ENCODE measurements around the gene BCAS4.

The BCAS4 gene

DNA sequence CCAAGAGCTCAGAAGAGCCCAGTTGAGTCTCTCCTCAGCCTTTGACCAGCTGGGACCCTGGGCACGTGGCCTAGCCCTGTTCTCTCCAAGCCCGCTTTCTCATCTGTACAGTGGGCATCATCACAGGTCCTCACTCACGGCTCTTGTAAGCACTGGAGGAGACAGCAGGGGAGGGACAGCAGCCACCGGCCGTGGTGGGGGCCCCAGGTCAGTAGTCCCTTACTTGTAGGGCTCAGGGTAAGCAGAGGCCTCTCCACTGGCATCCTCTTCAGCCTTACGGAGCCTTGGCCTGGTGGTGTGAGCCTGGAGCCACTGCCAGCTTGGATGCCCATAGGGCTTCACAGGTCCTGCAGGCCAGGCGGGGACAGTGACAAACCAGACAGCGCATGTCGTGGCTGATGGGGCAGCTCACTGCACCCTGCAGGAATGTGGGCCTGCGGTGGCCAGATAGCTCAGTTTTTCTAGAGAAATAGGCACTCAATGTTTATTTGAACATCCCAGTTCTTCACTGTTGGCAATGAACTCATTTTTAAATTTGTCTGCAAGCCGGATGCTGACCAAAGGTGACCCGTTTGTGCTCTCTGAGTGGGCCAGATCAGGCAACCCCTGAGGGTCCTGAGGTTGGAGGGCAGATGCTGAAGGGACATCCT, 71.3 kb downstream of the BCAS4 start:
- no peak overlapping the region for H3K9ac ChIP-seq (ENCODE audit: low read depth in 1 of 2, low read length in 2 of 2)
- H3K9me3 ChIP-seq (ENCODE audit: control insufficient read depth in 2 of 2, low read length in 2 of 2): no peaks in the 10 kb centered on the region
- H3K27me3 ChIP-seq (ENCODE audit: control insufficient read depth in 2 of 2, insufficient read depth in 2 of 2, low read length in 2 of 2): no peaks in the 10 kb centered on the region
- no peak overlapping the region for H3K27ac ChIP-seq (ENCODE audit: low read depth in 2 of 2, low read length in 2 of 2)
- no peaks in the 10 kb centered on the region for H3K36me3 ChIP-seq (ENCODE audit: control insufficient read depth in 2 of 2, insufficient read depth in 2 of 2, low read length in 2 of 2)
- no peaks in the 10 kb centered on the region for H3K4me1 ChIP-seq (ENCODE audit: control insufficient read depth in 2 of 2, insufficient read depth in 2 of 2, low read length in 2 of 2)
- no peak overlapping the region for H3K4me3 ChIP-seq (ENCODE audit: low read length in 2 of 2)

DNA sequence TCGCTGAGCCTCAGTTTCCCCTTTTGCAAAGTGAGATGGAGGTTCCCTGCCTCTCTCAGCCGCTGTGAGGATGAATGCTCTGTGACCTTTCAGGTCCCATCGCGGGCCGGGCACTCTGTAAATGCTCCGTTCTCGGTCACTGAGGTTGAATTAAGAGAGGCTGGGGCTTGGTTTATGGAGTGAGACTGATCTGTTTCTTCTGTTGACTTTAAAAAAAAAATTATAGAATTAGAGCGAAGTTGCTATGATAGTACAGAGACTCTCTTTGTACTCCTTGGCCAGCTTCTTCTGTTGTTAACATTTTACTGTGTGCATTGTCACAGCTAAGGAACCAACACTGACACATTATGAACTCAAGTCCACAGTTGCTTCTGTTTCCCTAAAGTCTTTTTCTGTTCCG, 72.0 kb downstream of the BCAS4 start:
- no peaks in the 10 kb centered on the region for H3K27me3 ChIP-seq (ENCODE audit: control insufficient read depth in 2 of 2, insufficient read depth in 2 of 2, low read length in 2 of 2)
- H3K9me3 ChIP-seq (ENCODE audit: control insufficient read depth in 2 of 2, low read length in 2 of 2): no peaks in the 10 kb centered on the region
- no peak overlapping the region for H3K27ac ChIP-seq (ENCODE audit: low read depth in 2 of 2, low read length in 2 of 2)
- no peak overlapping the region for H3K9ac ChIP-seq (ENCODE audit: low read depth in 1 of 2, low read length in 2 of 2)
- H3K36me3 ChIP-seq (ENCODE audit: control insufficient read depth in 2 of 2, insufficient read depth in 2 of 2, low read length in 2 of 2): no peaks in the 10 kb centered on the region
- no peaks in the 10 kb centered on the region for H3K4me1 ChIP-seq (ENCODE audit: control insufficient read depth in 2 of 2, insufficient read depth in 2 of 2, low read length in 2 of 2)
- no peak overlapping the region for H3K4me3 ChIP-seq (ENCODE audit: low read length in 2 of 2)

DNA sequence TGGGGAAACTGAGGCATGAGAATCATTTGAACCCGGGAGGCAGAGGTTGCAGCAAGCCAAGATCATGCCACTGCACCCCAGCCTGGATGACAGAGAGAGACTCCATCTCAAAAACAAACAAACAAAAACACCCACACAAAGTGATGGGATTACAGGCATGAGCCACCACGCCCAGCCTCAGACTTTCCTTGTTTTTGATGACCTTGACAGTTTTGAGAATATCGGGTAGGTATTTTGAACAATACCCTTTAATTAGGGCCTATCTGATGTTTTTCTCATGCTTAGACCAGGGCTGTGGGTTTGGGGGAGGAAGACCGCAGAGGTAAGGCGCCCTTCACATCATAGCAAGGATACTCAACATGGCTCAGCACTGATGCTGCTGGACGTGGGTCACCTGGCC, 72.9 kb downstream of the BCAS4 start:
- Histone ChIP-seq H3K4me1 (ENCODE audit: control insufficient read depth in 2 of 2, insufficient read depth in 2 of 2, low read length in 2 of 2) (no peaks in the 10 kb centered on the region), H3K27ac (ENCODE audit: low read depth in 2 of 2, low read length in 2 of 2) (no peak overlapping the region), H3K36me3 (ENCODE audit: control insufficient read depth in 2 of 2, insufficient read depth in 2 of 2, low read length in 2 of 2) (no peaks in the 10 kb centered on the region), H3K9me3 (ENCODE audit: control insufficient read depth in 2 of 2, low read length in 2 of 2) (no peaks in the 10 kb centered on the region), H3K27me3 (ENCODE audit: control insufficient read depth in 2 of 2, insufficient read depth in 2 of 2, low read length in 2 of 2) (no peaks in the 10 kb centered on the region), H3K4me3 (ENCODE audit: low read length in 2 of 2) (no peak overlapping the region), H3K9ac (ENCODE audit: low read depth in 1 of 2, low read length in 2 of 2) (no peak overlapping the region)

DNA sequence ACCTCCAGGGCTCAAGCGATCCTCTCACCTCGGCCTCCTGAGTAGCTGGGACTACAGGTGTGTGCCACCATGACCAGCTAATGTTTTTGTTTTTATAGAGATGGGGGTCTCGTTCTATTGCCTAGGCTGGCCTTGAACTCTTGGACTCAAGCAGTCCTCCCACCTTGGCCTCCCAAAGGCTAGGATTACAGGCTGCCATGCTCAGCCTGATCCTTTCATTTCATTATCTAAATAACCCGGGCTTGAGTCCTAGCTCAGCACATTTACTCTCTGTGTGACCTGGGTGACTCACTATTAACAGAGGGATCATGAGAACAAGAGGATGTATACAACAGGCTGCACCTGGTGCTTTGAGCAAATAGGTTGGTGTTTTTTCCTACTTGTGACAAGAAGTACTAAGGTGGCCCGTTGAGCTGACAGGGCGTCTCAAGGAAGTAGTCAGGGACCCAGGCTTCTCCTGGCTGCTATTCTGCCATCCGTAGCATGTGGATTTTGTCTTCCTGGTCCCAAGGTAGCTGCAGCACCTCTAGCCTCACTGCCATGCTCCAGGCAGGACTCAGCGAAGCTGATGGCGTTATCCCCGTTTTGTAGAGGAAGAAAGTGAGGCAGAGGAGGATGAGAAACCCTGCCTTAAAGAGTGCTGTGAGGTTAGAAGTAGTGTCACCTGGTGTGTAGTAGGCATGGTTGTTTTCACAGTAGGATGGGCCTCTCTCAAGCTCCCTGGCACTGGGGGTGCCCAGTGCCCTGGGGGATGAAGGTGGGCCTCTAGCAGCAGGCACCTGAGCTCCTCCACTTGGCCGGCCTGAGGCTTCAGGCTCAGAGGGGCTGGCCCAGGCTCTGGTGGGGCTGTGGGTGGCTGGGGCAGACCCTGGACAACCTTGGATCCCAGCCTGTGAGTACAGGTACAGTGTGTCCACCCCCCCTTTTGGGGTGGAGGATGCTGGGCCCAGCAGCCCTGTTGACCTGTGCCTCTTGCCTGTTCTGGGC, 73.9 kb downstream of the BCAS4 start:
- Histone ChIP-seq H3K36me3 (ENCODE audit: control insufficient read depth in 2 of 2, insufficient read depth in 2 of 2, low read length in 2 of 2) (no peaks in the 10 kb centered on the region), H3K9me3 (ENCODE audit: control insufficient read depth in 2 of 2, low read length in 2 of 2) (no peaks in the 10 kb centered on the region), H3K4me1 (ENCODE audit: control insufficient read depth in 2 of 2, insufficient read depth in 2 of 2, low read length in 2 of 2) (no peaks in the 10 kb centered on the region), H3K27ac (ENCODE audit: low read depth in 2 of 2, low read length in 2 of 2) (peak overlapping the region in 1 of 2 donors; percentile 39), H3K27me3 (ENCODE audit: control insufficient read depth in 2 of 2, insufficient read depth in 2 of 2, low read length in 2 of 2) (no peaks in the 10 kb centered on the region), H3K9ac (ENCODE audit: low read depth in 1 of 2, low read length in 2 of 2) (no peak overlapping the region), H3K4me3 (ENCODE audit: low read length in 2 of 2) (no peak overlapping the region)

GRCh38 chr20:50870561-50871161, 75.8 kb downstream of the BCAS4 start:
- Histone ChIP-seq H3K4me3 (ENCODE audit: low read length in 2 of 2) (no peak overlapping the region), H3K9ac (ENCODE audit: low read depth in 1 of 2, low read length in 2 of 2) (no peak overlapping the region), H3K27ac (ENCODE audit: low read depth in 2 of 2, low read length in 2 of 2) (no peak overlapping the region)

DNA sequence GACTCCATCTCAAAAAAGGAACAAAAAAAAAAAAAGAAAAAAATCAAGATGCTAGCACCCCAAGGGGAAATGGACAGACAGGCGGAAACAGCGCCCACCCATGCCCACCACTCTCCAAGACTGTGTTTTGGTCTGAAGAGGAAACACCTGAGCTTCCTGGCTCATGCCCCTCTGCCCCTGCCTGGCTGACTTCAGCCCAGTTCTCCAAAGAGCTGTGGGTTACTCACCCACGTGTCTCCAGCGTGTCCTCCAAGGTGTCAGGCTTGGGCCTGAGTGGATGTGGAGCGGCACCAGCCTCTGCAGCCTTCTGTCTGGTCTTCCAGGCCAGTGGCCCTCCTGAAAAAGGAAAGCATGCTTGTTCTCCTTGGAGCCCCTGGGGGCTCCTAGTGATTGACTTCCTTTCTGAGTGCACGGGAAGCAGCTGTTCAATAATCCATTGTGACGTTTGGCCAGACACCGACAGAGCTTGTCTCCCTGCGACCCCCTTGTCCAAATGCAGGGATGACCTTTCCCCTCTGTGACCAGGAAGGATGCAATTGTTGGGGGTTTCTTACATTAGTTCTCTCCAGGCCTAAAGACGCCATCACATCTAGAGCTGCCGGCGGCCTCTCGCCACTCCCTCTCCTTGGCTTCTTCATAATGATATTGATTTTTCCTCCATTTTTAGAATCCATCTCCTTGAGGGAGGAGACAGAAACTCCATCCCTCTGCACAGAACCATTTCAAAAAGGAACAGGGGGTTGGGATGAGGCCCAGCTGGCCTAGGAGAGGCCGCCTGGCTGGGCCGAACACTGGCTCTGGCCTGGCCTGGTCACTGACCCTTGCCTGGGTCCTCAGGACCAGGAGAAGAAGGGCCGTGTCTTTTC, 77.9 kb downstream of the BCAS4 start:
- H3K4me3 ChIP-seq (ENCODE audit: low read length in 2 of 2): no peak overlapping the region
- no peaks in the 10 kb centered on the region for H3K9me3 ChIP-seq (ENCODE audit: control insufficient read depth in 2 of 2, low read length in 2 of 2)
- H3K27me3 ChIP-seq (ENCODE audit: control insufficient read depth in 2 of 2, insufficient read depth in 2 of 2, low read length in 2 of 2): no peaks in the 10 kb centered on the region
- peaks cover 0 to 2% of the 10 kb centered on the region in 2 donors for H3K36me3 ChIP-seq (ENCODE audit: control insufficient read depth in 2 of 2, insufficient read depth in 2 of 2, low read length in 2 of 2)
- H3K9ac ChIP-seq (ENCODE audit: low read depth in 1 of 2, low read length in 2 of 2): no peak overlapping the region
- H3K4me1 ChIP-seq (ENCODE audit: control insufficient read depth in 2 of 2, insufficient read depth in 2 of 2, low read length in 2 of 2): no peaks in the 10 kb centered on the region
- H3K27ac ChIP-seq (ENCODE audit: low read depth in 2 of 2, low read length in 2 of 2): no peak overlapping the region

More at GRCh38 chr20:50870561-50871161, 75.8 kb downstream of the BCAS4 start:
- H3K4me1 ChIP-seq (ENCODE audit: control insufficient read depth in 2 of 2, insufficient read depth in 2 of 2, low read length in 2 of 2): no peaks in the 10 kb centered on the region
- H3K9me3 ChIP-seq (ENCODE audit: control insufficient read depth in 2 of 2, low read length in 2 of 2): no peaks in the 10 kb centered on the region
- H3K27me3 ChIP-seq (ENCODE audit: control insufficient read depth in 2 of 2, insufficient read depth in 2 of 2, low read length in 2 of 2): no peaks in the 10 kb centered on the region
- no peaks in the 10 kb centered on the region for H3K36me3 ChIP-seq (ENCODE audit: control insufficient read depth in 2 of 2, insufficient read depth in 2 of 2, low read length in 2 of 2)

GRCh38 chr20:50873585-50873984, 78.7 kb downstream of the BCAS4 start:
- Histone ChIP-seq H3K4me1 (ENCODE audit: control insufficient read depth in 2 of 2, insufficient read depth in 2 of 2, low read length in 2 of 2) (no peaks in the 10 kb centered on the region), H3K36me3 (ENCODE audit: control insufficient read depth in 2 of 2, insufficient read depth in 2 of 2, low read length in 2 of 2) (peaks cover 0 to 2% of the 10 kb centered on the region in 2 donors), H3K27me3 (ENCODE audit: control insufficient read depth in 2 of 2, insufficient read depth in 2 of 2, low read length in 2 of 2) (no peaks in the 10 kb centered on the region), H3K4me3 (ENCODE audit: low read length in 2 of 2) (no peak overlapping the region), H3K27ac (ENCODE audit: low read depth in 2 of 2, low read length in 2 of 2) (no peak overlapping the region), H3K9me3 (ENCODE audit: control insufficient read depth in 2 of 2, low read length in 2 of 2) (no peaks in the 10 kb centered on the region), H3K9ac (ENCODE audit: low read depth in 1 of 2, low read length in 2 of 2) (no peak overlapping the region)

GRCh38 chr20:50874111-50874757, 79.4 kb downstream of the BCAS4 start:
- Histone ChIP-seq H3K27me3 (ENCODE audit: control insufficient read depth in 2 of 2, insufficient read depth in 2 of 2, low read length in 2 of 2) (no peaks in the 10 kb centered on the region), H3K9me3 (ENCODE audit: control insufficient read depth in 2 of 2, low read length in 2 of 2) (no peaks in the 10 kb centered on the region), H3K36me3 (ENCODE audit: control insufficient read depth in 2 of 2, insufficient read depth in 2 of 2, low read length in 2 of 2) (peaks cover 0 to 2% of the 10 kb centered on the region in 2 donors), H3K4me3 (ENCODE audit: low read length in 2 of 2) (no peak overlapping the region), H3K4me1 (ENCODE audit: control insufficient read depth in 2 of 2, insufficient read depth in 2 of 2, low read length in 2 of 2) (no peaks in the 10 kb centered on the region), H3K27ac (ENCODE audit: low read depth in 2 of 2, low read length in 2 of 2) (no peak overlapping the region), H3K9ac (ENCODE audit: low read depth in 1 of 2, low read length in 2 of 2) (no peak overlapping the region)
